NCI-H510A (cell line): ENCODE results near the gene CDH4.
"Not testable (repeated sequence)": the region's sequence is repeated elsewhere in the genome, so short reads cannot be mapped to it uniquely, and the experiment has no call there.

ENCODE experiments used
- DNase-seq: peaks from one replicate; lab custom pipeline; 2025; lab: John Stamatoyannopoulos, UW

CDH4 gene

DNA sequence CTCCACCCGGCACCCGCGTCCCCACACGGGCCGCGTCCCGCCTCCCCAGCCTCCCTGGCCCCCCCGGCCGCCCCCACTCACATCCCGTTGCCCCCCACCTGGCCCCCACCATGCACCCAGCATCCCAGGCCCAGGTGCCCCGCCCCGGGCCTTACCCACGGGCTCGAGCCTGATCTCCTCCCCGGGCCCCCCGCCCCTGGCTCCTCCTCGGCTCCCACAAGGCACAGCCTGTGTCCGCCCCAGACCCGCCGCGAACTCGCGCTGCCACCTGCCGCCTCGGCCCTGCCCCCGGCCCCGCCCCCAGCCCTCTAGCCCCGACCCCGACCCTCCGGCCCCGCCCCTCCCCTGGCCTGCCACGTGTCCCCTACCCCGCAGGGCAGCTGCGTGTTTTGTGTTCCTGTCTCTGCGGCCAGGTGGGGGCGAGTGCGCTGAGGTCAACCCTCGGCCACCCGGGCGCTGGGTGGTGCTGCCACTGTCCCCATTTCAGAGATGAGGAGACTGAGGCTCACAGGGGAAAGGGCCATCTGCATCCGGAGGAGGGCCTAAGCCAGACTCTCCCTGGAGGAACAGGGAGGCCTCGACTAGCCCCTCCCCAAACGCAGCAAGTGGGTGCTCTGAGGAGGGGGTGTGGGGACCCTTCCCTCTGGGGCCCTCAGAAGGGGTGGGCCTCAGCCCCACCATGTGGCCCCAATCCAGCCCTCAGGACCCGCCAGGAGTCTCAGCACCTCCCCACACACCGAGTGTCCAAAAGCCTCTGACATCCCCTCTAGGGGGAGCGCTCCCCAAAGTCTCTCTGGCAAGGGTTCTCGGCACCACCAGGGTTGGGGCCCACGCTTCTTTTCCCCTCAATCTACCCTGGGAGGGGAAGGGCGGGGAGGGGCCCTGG is 713.8 kb downstream of the CDH4 start:
- no peak for DNase-seq

- DNase-seq: no peak
Measured at GRCh38 chr20:61966492-61967244, 714.6 kb downstream of the CDH4 start.

- DNase-seq: no peak
Measured at GRCh38 chr20:61967300-61967699, 715.2 kb downstream of the CDH4 start.

DNA sequence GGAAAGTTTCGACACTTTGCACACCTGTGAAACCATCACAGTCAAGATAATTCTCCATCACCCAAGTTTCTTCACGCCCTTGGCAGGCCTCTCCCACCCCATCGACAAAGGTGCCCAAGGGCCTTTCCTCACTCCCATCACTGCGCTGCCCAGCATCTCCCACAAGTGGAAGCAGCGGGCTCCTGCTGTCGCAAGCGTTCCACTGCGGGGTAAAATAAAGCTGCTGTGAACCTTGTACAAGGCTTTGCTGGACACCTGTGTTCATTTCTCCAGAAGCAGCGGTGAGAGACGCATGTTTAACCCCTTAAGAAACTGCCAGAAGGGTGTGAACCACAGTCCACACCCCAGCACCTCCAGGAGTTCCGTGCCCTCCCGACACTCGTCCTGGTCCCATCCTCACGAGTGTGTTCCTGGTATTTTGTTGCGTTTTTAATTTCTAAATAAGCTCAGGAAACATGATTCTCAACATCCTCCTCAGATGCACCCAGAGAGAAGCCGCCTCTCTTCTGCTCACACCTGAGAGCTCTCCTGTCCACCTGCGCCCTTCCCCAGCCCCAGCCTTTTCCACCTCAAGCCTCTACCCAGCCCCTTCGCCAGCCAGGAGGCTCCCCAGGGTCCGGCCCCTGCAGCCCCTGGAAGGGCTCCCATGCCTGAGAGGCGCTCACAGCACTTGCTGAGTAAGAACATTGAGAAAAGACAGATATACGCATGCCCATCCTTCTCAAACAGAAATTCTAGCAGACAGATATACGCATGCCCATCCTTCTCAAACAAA is 716.2 kb downstream of the CDH4 start:
- no peak for DNase-seq

GRCh38 chr20:61968932-61969331 is 716.9 kb downstream of the CDH4 start:
- DNase-seq: no peak

GRCh38 chr20:61969806-61970205 is 717.7 kb downstream of the CDH4 start:
- DNase-seq: no peak

- DNase-seq: no peak
Measured at GRCh38 chr20:61970357-61970756, 718.3 kb downstream of the CDH4 start.

- not testable (repeated sequence) for DNase-seq
Measured at GRCh38 chr20:61971595-61971994, 719.5 kb downstream of the CDH4 start.

- no peak for DNase-seq
Measured at GRCh38 chr20:61972636-61973508, 720.8 kb downstream of the CDH4 start.

- no peak for DNase-seq
Measured at GRCh38 chr20:61973515-61974356, 721.7 kb downstream of the CDH4 start.

GRCh38 chr20:61974357-61974665 is 722.2 kb downstream of the CDH4 start:
- no peak for DNase-seq

- no peak for DNase-seq
Measured at GRCh38 chr20:61975407-61976129, 723.5 kb downstream of the CDH4 start.

GRCh38 chr20:61976263-61976643 is 724.2 kb downstream of the CDH4 start:
- DNase-seq: no peak

- no peak for DNase-seq
Measured at GRCh38 chr20:61976644-61977418, 724.8 kb downstream of the CDH4 start.

DNA sequence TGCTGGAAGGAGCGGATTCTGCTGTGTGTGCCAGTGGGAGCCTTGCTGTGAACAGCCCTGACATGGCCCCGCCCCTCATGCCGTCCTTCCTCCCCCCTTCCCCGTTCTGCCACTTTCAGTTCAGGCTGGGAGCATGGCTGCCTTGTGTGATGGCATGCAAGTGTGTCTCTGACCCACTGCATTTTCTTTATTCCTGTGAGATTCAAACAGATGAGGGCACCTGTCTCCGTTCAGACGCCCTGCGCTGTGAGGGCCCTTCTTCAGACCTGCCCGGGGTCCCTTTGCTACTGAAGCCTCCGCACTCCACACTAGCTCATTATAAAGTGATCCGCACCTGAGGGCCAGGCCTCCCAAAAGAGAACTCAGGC is 725.3 kb downstream of the CDH4 start:
- DNase-seq: no peak

DNA sequence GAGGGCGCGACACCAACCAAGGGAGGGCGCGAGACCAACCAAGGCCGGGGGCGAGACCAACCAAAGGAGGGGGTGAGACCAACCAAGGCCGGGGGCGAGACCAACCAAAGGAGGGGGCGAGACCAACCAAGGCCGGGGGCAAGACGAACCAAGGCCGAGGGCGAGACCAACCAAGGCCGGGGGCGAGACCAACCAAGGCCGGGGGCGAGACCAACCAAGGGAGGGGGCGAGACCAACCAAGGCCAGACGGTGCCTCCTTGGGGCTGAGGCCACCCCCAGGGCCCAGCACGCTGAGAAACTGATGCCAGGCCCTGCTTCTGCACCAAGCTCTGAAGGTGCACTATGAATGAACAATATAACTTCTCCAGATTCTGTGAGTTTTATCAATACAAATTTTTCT is 726.4 kb downstream of the CDH4 start:
- no peak for DNase-seq

- no peak for DNase-seq
Measured at GRCh38 chr20:61979090-61979489, 727.0 kb downstream of the CDH4 start.

DNA sequence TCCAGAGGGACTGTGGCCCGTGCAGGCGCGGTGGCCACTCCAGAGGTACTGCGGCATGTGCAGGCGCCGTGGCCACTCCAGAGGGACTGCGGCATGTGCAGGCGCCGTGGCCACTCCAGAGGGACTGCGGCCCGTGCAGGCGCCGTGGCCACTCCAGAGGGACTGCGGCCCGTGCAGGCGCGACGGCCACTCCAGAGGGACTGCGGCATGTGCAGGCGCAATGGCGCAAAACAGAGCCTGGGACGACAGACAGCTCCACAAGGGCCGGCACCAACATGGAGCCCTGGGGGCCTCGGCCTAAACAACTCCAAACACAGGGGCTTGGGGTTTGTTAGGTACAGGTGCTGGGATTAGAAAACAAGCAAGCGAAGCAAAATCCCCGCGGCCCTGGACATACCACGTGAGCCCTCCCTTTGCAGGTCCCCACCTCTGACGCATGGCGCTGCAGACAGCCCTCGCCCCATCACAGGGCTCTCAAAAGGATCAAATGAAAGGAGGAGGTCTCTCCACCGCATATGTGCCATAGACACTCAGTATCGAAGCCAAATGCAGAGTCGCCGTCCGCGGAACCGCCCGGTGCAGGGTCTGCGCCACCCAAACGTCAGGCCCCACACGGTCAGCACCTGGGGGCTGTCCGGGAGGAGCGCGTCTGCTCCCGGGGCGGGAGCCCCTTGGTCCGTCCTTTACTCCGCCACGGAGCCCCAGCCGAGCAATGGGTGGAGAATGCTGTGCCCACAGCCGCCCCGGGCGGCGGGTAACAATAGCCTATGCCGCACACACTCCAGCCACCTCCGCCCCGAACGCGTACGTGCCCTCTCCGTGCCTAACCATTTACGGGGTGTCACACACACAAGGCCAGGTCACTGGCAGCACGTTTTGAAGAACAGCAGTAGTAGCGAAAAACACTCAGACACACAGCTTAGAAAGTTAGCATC is 727.9 kb downstream of the CDH4 start:
- DNase-seq: no peak
